Hematopoietic multipotent progenitor cell (in vitro differentiated cells): ENCODE data around the gene DAPK1. TPM values are rescaled to one million over a fixed set of nuclear protein-coding genes. Genes with fewer than 3 reads are reported as not detected.
A peak's percentile ranks its signal among the peaks of the same experiment; 100 is the strongest.
"Not testable (repeated sequence)": the region's sequence is repeated elsewhere in the genome, so short reads cannot be mapped to it uniquely, and the experiment has no call there.

Source experiments
- DNase-seq, 3 donors: peaks; one replicate each; pipeline ENCODE4 v3.0.0-alpha.2; 2011 to 2015; ENCODE audit warnings: low read depth in 2 of 3, low spot score in 2 of 3
- total RNA-seq: library from RNA; depleted of rRNA; stranded (reverse); fragments of >200 nt; gene quantifications from one replicate; pipeline ENCODE4 v1.2.3, GENCODE V29; 2012

DAPK1 gene
- total RNA-seq, 1 donor, result 148 TPM

DNA sequence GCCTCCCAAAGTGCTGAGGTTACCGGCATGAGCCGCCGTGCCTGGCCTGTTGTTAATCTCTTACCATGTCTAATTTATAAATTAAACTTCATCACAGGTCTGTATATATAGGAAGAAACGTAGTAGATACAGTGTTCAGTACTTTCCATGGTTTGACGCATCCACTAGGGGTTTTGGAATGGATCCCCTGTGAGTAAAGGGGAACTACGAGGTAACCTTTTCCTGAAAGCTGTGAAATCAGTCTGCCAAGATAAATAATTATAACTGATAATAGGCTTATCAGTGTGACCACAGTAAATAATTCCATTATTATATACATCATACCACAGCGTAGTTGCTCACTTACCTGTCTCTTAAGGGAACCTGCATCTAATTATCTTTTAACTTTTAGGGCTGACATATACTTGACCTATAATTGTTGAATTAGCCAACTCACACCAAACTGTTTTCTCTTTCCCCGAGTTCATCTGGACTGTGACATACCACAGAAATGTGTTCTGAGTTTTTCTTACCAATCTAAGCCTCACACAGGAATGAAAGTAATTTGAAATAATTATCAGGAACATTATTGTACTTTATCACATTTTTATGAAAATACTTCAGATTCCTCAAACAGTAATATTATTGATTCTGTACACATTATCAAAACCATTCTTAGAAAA lies 42.9 kb downstream of the DAPK1 start:
- DNase-seq, result no peak

DNA sequence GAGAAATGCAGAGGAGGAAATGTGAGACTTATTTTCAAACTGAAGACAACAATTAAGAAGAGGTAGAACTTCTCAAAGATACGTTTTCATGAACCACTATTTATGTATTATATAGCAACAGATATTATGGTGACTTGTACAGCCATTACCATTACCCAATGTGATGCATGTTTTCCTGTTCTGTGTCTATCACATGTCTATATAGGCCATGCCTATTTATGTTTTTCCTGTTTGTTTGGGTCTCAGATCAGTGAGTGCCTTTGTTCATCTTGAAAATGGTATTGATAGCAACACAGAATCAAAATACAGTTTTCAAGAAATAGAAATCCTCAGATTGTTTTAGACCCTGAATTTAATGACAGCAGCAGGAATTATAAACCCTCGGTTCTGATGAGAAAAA lies 44.0 kb downstream of the DAPK1 start:
- no peak for DNase-seq

DNA sequence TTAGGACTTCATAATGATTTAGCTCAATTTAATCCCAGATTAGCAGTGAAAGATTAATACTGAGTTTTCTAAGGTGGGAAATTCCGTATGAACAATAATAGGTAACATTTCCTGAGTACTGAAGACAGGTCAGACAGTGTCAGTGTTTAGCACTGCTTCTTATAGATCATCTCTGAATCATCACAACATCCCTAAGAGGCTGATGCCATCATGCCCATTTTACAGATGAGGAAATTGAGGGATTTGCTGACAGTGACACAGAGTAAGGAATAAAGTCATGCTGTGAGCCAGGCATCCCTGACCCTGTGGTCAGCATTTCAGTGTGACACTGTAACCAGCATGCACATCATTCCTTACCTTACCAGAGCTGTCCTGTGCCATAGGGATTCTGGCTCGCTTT lies 44.5 kb downstream of the DAPK1 start:
- DNase-seq, result no peak

DNA sequence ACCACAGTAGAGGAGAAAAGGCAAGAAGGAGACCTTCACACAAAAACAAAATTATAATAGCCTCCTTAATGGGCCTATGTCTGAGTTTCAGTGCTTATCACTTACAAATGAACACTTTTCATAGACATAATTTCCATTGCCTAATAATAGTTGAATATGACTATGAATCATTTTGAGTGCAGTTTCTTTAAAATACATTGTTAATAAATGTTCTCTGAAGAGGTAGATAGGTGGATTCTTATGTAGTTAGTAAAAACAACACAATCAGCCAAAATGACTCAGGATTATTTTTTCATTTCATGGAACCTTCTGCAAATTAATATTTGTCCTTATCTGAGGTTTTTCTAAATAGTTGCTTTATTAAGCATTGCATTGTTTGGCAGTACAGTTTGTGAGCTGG lies 45.6 kb downstream of the DAPK1 start:
- DNase-seq, result no peak

DNA sequence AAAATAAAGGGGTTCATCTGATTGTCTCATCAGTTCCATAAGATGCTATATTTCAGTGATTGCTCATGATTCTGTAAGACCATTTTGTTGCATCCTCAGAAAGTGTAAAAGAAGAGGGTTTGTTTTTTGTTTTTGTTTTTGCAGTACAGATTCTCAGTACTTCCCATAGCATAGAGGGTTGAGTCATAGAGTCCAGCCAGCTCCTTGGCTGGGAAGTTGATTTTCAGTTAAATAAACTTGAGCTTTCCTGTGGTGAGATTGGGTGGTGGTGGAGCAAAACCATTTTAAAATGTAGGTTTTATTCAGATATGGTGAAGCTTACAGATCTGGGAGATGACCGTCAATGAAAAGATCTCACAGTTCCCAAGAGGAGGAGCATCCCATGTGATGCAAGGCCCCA lies 48.2 kb downstream of the DAPK1 start:
- DNase-seq, result no peak

- no peak for DNase-seq
These were observed 49.0 kb downstream of the DAPK1 start for GRCh38 chr9:87546704-87547103.

- DNase-seq, result no peak
These were observed 50.0 kb downstream of the DAPK1 start for GRCh38 chr9:87547671-87548081.

DNA sequence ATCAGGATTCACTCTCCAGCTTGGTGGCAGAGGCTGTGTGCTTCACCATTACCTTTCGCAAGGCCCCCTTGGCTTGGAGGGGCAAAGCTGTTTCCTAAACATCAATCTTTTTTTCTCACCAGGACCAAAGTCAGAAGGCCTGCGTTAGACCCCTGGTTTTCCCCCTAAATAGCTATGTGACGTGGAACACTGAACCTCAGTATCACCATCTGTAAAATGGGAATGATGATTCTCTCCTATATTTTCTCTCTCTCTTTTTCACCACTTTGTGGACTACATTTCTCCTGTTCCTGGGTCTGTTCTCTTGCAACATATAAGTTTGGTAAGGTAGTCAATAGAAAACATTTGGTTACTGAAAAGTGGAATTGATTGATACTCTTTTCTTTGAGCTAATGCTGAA lies 50.5 kb downstream of the DAPK1 start:
- DNase-seq, result no peak

- not testable (repeated sequence) for DNase-seq
These were observed 51.4 kb downstream of the DAPK1 start for GRCh38 chr9:87549088-87549487.

GRCh38 chr9:87549791-87550190 lies 52.1 kb downstream of the DAPK1 start:
- DNase-seq, result no peak

DNA sequence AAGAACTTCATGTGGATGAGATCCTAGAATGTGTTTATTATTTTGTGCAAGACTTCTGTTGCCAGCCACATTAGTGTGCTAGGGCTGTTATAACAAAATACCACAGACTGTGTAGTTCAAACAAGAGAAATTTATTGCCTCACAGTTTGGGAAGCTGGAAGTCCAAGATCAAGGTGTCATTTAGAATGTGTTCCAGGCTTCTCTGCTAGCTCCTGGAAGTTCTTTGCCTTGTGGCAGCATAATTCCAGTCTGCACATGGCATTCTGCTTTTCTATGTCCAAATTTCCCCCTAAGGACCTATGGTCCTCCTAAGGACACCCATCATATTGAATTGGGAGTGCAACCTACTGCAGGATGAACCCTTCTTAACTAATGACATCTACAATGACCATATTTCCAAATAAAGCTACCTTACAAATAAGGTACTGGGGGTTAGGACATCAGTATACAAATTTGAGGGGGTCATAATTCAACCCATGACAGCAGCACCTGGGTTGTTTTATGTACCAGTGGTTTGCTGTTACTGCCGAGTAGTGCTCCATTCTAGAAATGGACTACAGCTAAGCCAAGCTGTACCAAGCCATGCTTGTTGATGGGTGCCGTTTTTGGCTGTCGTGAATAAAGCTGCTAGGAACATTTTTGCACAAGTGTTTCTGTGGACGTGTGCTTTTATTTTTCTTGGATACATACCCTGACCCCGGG lies 52.7 kb downstream of the DAPK1 start:
- no peak for DNase-seq

DNA sequence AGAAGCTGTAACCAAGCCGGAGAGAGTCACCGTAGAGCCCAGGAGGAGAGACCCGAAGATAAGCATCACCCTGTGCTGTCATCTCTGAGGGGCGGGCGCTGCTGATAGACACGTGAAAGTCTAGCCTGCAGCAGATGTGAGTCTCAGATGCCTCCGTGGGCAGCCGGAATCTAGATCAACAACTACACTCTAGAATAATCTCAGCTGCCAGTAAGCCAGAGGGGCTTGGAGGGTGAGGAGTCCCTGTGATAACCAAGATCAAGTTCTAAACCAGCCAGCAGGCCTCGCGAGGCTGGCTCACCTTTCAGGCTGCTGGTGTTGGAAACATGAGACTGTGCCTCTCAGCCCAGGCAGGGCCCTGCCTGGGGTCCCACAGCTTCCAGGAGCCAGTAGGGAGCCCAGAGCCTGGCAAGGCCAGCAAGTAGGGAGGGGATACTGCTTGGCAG lies 54.1 kb downstream of the DAPK1 start:
- peak in 1 of 3 donors; percentile 52 for DNase-seq

DNA sequence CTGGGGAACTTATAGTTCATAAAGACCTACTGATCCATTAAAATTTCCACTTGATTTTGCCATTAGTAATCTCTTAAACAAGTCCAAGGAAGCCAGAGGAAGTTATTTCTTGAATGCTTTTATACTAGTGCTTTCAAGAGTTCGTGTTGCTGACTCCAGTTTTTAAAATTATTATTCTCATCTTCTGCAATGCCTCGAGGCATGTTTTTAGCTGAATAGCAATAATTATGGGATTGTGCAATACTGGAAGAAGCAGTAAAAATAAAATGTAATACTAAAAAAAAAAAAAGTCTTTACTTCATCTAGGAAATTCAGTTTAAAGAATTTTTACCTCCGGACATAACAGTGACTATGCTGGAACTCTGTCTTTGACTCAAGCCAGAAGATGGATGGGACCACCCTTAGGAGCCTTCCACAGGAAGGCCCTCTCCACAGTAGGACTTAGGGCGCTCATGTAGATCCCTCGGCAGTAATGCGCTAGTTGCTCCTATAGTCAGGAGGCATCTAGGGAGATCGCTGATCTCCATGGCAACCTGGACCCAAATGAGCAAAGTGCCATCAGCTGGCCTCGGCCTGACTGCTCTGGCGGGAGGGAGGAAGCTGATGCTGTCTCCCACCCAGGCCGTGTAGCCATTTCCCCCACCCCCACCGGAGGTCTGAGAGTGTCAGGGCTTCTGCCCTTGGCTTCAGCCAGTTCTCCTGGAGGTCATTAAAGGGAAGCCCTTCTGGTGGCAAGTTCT lies 56.7 kb downstream of the DAPK1 start:
- no peak for DNase-seq

- no peak for DNase-seq
These were observed 57.3 kb downstream of the DAPK1 start for GRCh38 chr9:87554976-87555375.

- DNase-seq, result no peak
These were observed 58.4 kb downstream of the DAPK1 start for GRCh38 chr9:87556039-87556438.

DNA sequence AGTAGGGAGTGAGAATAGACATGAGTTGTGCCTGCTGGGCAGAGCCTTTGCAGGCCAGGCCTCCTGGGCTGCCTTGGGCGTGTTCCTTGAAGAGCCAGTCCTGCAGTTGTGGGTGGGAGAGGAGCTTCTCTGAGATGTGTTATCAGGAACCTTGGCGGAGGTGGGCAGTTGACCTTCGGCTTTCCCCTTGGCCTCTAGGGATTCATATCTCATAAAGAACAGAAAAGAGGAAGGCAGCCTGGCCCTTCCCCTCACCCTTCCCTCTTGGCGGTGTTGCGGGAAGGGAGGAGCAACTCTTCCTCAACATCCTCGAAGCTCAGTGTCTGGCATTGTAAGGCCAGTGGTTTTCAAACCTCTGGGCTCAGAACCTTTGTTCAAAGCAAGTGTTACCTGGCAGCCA lies 59.2 kb downstream of the DAPK1 start:
- DNase-seq, result no peak

GRCh38 chr9:87557996-87558395 lies 60.3 kb downstream of the DAPK1 start:
- peak in 1 of 3 donors; percentile 35 for DNase-seq

GRCh38 chr9:87558606-87559190 lies 61.0 kb downstream of the DAPK1 start:
- DNase-seq, result no peak

GRCh38 chr9:87562062-87562461 lies 64.4 kb downstream of the DAPK1 start:
- no peak for DNase-seq

DNA sequence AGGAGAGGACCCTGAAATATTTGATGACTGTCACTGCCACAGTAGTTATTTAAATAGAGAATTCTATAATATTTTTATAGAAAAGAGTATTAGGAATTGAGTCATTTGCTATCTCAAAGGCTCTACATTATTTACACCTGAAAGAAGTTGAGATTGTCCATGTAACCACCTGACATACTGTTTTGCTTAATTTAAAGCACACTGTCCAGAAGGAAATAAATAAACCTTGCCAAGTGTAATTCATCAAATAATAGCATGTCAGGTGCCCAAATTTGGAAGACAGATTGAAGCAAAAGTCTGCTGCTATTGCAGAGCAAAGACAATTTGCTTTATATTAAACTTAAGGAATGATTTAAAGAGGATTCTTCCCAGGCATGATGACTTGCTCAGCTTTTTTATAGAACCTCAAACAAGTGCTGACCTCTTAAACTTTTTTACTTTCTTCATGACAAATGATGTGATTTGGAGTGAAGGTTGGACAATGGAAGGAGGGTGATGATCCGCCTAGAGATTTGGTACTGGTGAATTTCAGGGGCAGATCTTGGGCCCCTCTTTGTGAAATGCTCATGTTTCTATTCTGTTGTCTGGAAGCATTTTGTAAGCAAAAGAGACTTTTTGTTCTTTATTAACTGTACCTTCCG lies 65.0 kb downstream of the DAPK1 start:
- no peak for DNase-seq

DNA sequence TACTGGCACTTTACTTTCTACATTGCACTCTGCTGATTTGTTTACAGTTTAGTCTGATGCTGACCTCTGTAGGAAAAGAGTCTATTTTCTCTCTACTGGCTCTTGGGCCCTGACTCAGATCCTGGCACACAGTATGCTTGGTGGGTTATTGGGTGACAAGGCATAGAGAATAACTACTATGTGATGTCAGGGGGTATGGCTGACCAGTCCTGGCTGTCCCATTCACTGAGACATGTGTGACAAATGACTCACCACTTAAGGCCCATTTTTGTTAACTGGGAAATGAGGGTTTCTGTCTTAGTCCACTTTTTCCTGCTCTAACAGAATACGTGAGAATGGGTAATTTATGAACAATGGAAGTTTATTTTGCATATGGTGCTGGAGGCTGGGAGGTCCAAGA lies 66.4 kb downstream of the DAPK1 start:
- no peak for DNase-seq
